Neuronal stem cell (in vitro differentiated cells): Measurements from ENCODE around the gene GPC5.

ENCODE experiments used
- DNase-seq: peaks from one replicate; pipeline ENCODE4 v3.0.0-alpha.2; 2013; ENCODE audit warnings: low spot score
- H2AFZ ChIP-seq: one replicate; pipeline ENCODE4 v1.6.1; 2013; ENCODE audit warnings: mild to moderate bottlenecking, low read length, inconsistent platforms
- H2AK5ac ChIP-seq: 2 replicates; pipeline ENCODE4 v1.6.1; 2013; ENCODE audit warnings: low read depth, mild to moderate bottlenecking, inconsistent platforms, low read length, moderate library complexity, mixed read lengths
- H2BK120ac ChIP-seq: 2 replicates; pipeline ENCODE4 v1.6.1; 2013; ENCODE audit warnings: low read depth, mild to moderate bottlenecking, inconsistent platforms, low read length, moderate library complexity, mixed read lengths
- H2BK12ac ChIP-seq: one replicate; pipeline ENCODE4 v1.6.1; 2013; ENCODE audit warnings: low read length, inconsistent platforms
- H2BK15ac ChIP-seq: 2 replicates; pipeline ENCODE4 v1.6.1; 2013; ENCODE audit warnings: mild to moderate bottlenecking, low read length, inconsistent platforms, mixed read lengths
- H2BK5ac ChIP-seq: one replicate; pipeline ENCODE4 v1.6.1; 2013; ENCODE audit warnings: inconsistent platforms, mild to moderate bottlenecking, low read length, moderate library complexity
- H3K14ac ChIP-seq: one replicate; pipeline ENCODE4 v1.6.1; 2013; ENCODE audit warnings: low read length, inconsistent platforms
- H3K18ac ChIP-seq: 2 replicates; pipeline ENCODE4 v1.6.1; 2013; ENCODE audit warnings: low read length, inconsistent platforms
- H3K23ac ChIP-seq: 2 replicates; pipeline ENCODE4 v1.6.1; 2013; ENCODE audit warnings: low read depth, mild to moderate bottlenecking, mixed read lengths, low read length, inconsistent platforms; ENCODE audit not compliant: poor library complexity
- H3K27ac ChIP-seq: replicated peaks from 3 replicates; pipeline ENCODE4 v1.5.1; 2013; ENCODE audit warnings: low read length, inconsistent platforms
- H3K27me3 ChIP-seq, 3 experiments: 2 replicates each; pipeline ENCODE4 v1.6.1; 2013; ENCODE audit warnings: low read length in 3 of 3, mild to moderate bottlenecking in 2 of 3, inconsistent platforms in 1 of 3, low read depth in 1 of 3, mixed read lengths in 1 of 3, moderate library complexity in 1 of 3; ENCODE audit not compliant: control insufficient read depth in 3 of 3, insufficient read depth in 3 of 3
- H3K36me3 ChIP-seq, 2 donors: replicated peaks in 1 of 2; 2 replicates each; pipeline ENCODE4 v1.6.1; 2013; ENCODE audit warnings: low read length in 2 of 2; ENCODE audit not compliant: control insufficient read depth in 2 of 2, insufficient read depth in 2 of 2
- H3K4ac ChIP-seq: 2 replicates; pipeline ENCODE4 v1.6.1; 2013; ENCODE audit warnings: inconsistent platforms, mild to moderate bottlenecking, low read length, moderate library complexity
- H3K4me1 ChIP-seq, 2 donors: 1 replicate in 1 of 2; 2 replicates in 1 of 2; pipeline ENCODE4 v1.6.1; 2013; ENCODE audit warnings: low read length in 2 of 2, low read depth in 1 of 2; ENCODE audit not compliant: control insufficient read depth in 2 of 2, insufficient read depth in 1 of 2
- H3K4me2 ChIP-seq: one replicate; pipeline ENCODE4 v1.6.1; 2013; ENCODE audit warnings: mild to moderate bottlenecking, low read length, inconsistent platforms; ENCODE audit not compliant: insufficient read depth, poor library complexity, severe bottlenecking
- H3K4me3 ChIP-seq, 2 donors: 2 replicates each; pipeline ENCODE4 v1.5.1; 2013; ENCODE audit warnings: low read length in 2 of 2, mild to moderate bottlenecking in 2 of 2, inconsistent platforms in 1 of 2, moderate library complexity in 1 of 2
- H3K79me1 ChIP-seq: one replicate; pipeline ENCODE4 v1.6.1; 2013; ENCODE audit warnings: low read depth, mild to moderate bottlenecking, inconsistent platforms, low read length, moderate library complexity
- H3K9ac ChIP-seq: one replicate; pipeline ENCODE4 v1.6.1; 2013; ENCODE audit warnings: mild to moderate bottlenecking, low read depth, low read length, inconsistent platforms; ENCODE audit not compliant: poor library complexity
- H3K9me3 ChIP-seq, 2 donors: replicated peaks in 1 of 2; 2 replicates each; pipeline versions ENCODE3 to v1.6.1; 2013; ENCODE audit warnings: low read length in 2 of 2, mild to moderate bottlenecking in 2 of 2, inconsistent platforms in 1 of 2, low read depth in 1 of 2, mixed read lengths in 1 of 2, moderate library complexity in 1 of 2; ENCODE audit not compliant: control insufficient read depth in 2 of 2, insufficient read depth in 1 of 2
- H4K8ac ChIP-seq: one replicate; pipeline ENCODE4 v1.6.1; 2013; ENCODE audit warnings: low read depth, mild to moderate bottlenecking, inconsistent platforms, low read length, moderate library complexity
- H4K91ac ChIP-seq: one replicate; pipeline ENCODE4 v1.6.1; 2013; ENCODE audit warnings: low read length, low read depth, mild to moderate bottlenecking, inconsistent platforms; ENCODE audit not compliant: poor library complexity
- WGBS, 2 donors: extraction: QIAGEN DNeasy Blood & Tissue Kit; methylation state at CpG; one replicate each; pipeline ENCODE4 v1.1.7; 2013; ENCODE audit warnings: missing lambda C conversion rate in 2 of 2, mixed read lengths in 1 of 2; ENCODE audit not compliant: insufficient read length in 2 of 2, insufficient replicate concordance in 1 of 2; ENCODE audit errors: extremely low coverage in 2 of 2; 5-methylcytosine and 5-hydroxymethylcytosine counted together

The GPC5 gene

GRCh38 chr13:92781965-92782690 is 1383.7 kb downstream of the GPC5 start:
- Histone ChIP-seq H4K8ac (no peak overlapping the region), H3K18ac (no peak overlapping the region), H3K4me3 (no peak overlapping the region), H3K4me2 (no peak overlapping the region), H2BK12ac (no peak overlapping the region), H3K27ac (no peak overlapping the region), H3K27me3 (no peaks in the 10 kb centered on the region), H2AK5ac (no peak overlapping the region), H3K14ac (no peak overlapping the region), H2AFZ (no peak overlapping the region), H2BK120ac (no peak overlapping the region), H3K9ac (no peak overlapping the region), H2BK5ac (no peak overlapping the region), H3K23ac (no peak overlapping the region), H3K79me1 (no peaks in the 10 kb centered on the region), H3K36me3 (no peaks in the 10 kb centered on the region), H2BK15ac (no peak overlapping the region), H3K4me1 (no peaks in the 10 kb centered on the region), H3K9me3 (no peaks in the 10 kb centered on the region), H4K91ac (no peak overlapping the region), H3K4ac (no peak overlapping the region)
- no CpG with 5 or more reads among the region's 7 CpGs for WGBS, 2 donors
- DNase-seq: no peak

GRCh38 chr13:92802776-92803175 is 1404.4 kb downstream of the GPC5 start:
- no peaks in the 10 kb centered on the region for H3K79me1 ChIP-seq
- H3K4me2 ChIP-seq: no peak overlapping the region
- no peak overlapping the region for H2BK120ac ChIP-seq
- H2BK12ac ChIP-seq: no peak overlapping the region
- H3K36me3 ChIP-seq: no peaks in the 10 kb centered on the region
- no peak overlapping the region for H2AFZ ChIP-seq
- no peak overlapping the region for H3K9ac ChIP-seq
- H3K23ac ChIP-seq: no peak overlapping the region
- H3K18ac ChIP-seq: no peak overlapping the region
- no peaks in the 10 kb centered on the region for H3K27me3 ChIP-seq
- H4K8ac ChIP-seq: no peak overlapping the region
- no peak overlapping the region for H3K27ac ChIP-seq
- WGBS, 2 donors: no CpG with 5 or more reads among the region's 1 CpG
- H2BK15ac ChIP-seq: no peak overlapping the region
- no peaks in the 10 kb centered on the region for H3K4me1 ChIP-seq
- no peaks in the 10 kb centered on the region for H3K9me3 ChIP-seq
- no peak overlapping the region for H3K4ac ChIP-seq
- H3K14ac ChIP-seq: no peak overlapping the region
- no peak overlapping the region for H4K91ac ChIP-seq
- H3K4me3 ChIP-seq: no peak overlapping the region
- no peak for DNase-seq
- H2BK5ac ChIP-seq: no peak overlapping the region
- H2AK5ac ChIP-seq: no peak overlapping the region

- Histone ChIP-seq H4K8ac (no peak overlapping the region), H3K79me1 (no peaks in the 10 kb centered on the region), H3K4ac (no peak overlapping the region), H2AFZ (no peak overlapping the region), H3K4me3 (no peak overlapping the region), H2BK15ac (no peak overlapping the region), H3K14ac (no peak overlapping the region), H3K23ac (no peak overlapping the region), H2BK12ac (no peak overlapping the region), H2BK5ac (no peak overlapping the region), H3K9me3 (no peaks in the 10 kb centered on the region), H3K4me1 (no peaks in the 10 kb centered on the region), H3K18ac (no peak overlapping the region), H3K9ac (no peak overlapping the region), H3K27ac (no peak overlapping the region), H3K27me3 (no peaks in the 10 kb centered on the region), H4K91ac (no peak overlapping the region), H2AK5ac (no peak overlapping the region), H3K36me3 (no peaks in the 10 kb centered on the region), H3K4me2 (no peak overlapping the region), H2BK120ac (no peak overlapping the region)
- DNase-seq: no peak
- WGBS, 2 donors: no CpG with 5 or more reads among the region's 1 CpG
Measured at GRCh38 chr13:92804346-92804745, 1405.9 kb downstream of the GPC5 start.

- Histone ChIP-seq H3K9me3 (no peaks in the 10 kb centered on the region), H3K27me3 (no peaks in the 10 kb centered on the region), H3K9ac (no peak overlapping the region), H4K8ac (no peak overlapping the region), H3K4me2 (no peak overlapping the region), H3K79me1 (no peaks in the 10 kb centered on the region), H3K18ac (no peak overlapping the region), H4K91ac (no peak overlapping the region), H2BK12ac (no peak overlapping the region), H2BK5ac (no peak overlapping the region), H3K4me3 (no peak overlapping the region), H2BK120ac (no peak overlapping the region), H3K4me1 (no peaks in the 10 kb centered on the region), H2AFZ (no peak overlapping the region), H3K27ac (no peak overlapping the region), H3K4ac (no peak overlapping the region), H3K23ac (no peak overlapping the region), H3K36me3 (no peaks in the 10 kb centered on the region), H2AK5ac (no peak overlapping the region), H3K14ac (no peak overlapping the region), H2BK15ac (no peak overlapping the region)
- WGBS, 2 donors: no CpG with 5 or more reads among the region's 2 CpGs
- no peak for DNase-seq
Measured at GRCh38 chr13:92804926-92805325, 1406.5 kb downstream of the GPC5 start.
